ENCODE data around the gene GALNT18. TPM values are rescaled to one million over a fixed set of nuclear protein-coding genes. Genes with fewer than 3 reads are reported as not detected.

The GALNT18 gene
- total RNA-seq, 1 experiment from 2014 or later: 1.7 TPM

DNA sequence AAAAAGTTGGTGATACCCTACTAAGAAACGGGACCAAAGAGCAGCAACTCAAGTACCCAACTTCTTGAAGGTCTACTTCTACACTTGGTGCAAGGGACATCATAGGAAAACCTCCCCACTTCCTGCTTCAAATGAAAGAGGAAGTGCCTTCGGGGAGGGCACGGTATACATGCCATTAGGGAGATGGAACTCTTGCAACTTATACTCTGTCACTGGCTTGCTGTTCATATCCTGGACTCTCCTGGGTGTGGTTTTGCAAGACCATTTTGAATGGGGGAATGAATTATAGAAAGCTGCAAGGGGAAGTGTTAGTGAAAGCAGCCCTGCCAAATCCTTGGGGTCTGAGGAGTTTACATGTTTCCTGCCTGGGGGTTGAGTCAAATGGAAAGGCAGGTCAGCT, 310.6 kb downstream of the GALNT18 start:
- no peaks in the 10 kb centered on the region for H3K27me3 ChIP-seq (ENCODE audit: insufficient read depth, low read length)
- H4K20me1 ChIP-seq (ENCODE audit: control insufficient read depth, insufficient read depth, insufficient read length): no peaks in the 10 kb centered on the region
- no peak overlapping the region for H2AK5ac ChIP-seq (ENCODE audit: insufficient read length, low read length)
- no peak overlapping the region for H3K4me2 ChIP-seq (ENCODE audit: insufficient read depth, insufficient read length, low read length)
- no peaks in the 10 kb centered on the region for H3K23me2 ChIP-seq (ENCODE audit: insufficient read length, low read depth, low read length, poor library complexity, severe bottlenecking)
- peaks cover 6% of the 10 kb centered on the region for H3K27me3 Mint-ChIP-seq (ENCODE audit: low read depth)
- no peak overlapping the region for H2AFZ ChIP-seq (ENCODE audit: low read length)
- no peaks in the 10 kb centered on the region for H3K79me2 ChIP-seq (ENCODE audit: insufficient read depth, low read length)
- no peak overlapping the region for H2BK15ac ChIP-seq (ENCODE audit: low read depth, low read length)
- H2BK5ac ChIP-seq (ENCODE audit: insufficient read length, low read length): no peak overlapping the region
- no peak overlapping the region for H3K4ac ChIP-seq (ENCODE audit: low read depth, low read length)
- no peak overlapping the region for H2BK120ac ChIP-seq (ENCODE audit: low read depth, low read length, poor library complexity, severe bottlenecking)
- no peak overlapping the region for H3K56ac ChIP-seq (ENCODE audit: insufficient read length, low read depth, low read length)
- H3K23ac ChIP-seq (ENCODE audit: insufficient read length, low read depth, low read length): no peak overlapping the region
- no peak overlapping the region for H3K14ac ChIP-seq (ENCODE audit: insufficient read depth, low read length)
- TF ChIP-seq, protein P1, sequence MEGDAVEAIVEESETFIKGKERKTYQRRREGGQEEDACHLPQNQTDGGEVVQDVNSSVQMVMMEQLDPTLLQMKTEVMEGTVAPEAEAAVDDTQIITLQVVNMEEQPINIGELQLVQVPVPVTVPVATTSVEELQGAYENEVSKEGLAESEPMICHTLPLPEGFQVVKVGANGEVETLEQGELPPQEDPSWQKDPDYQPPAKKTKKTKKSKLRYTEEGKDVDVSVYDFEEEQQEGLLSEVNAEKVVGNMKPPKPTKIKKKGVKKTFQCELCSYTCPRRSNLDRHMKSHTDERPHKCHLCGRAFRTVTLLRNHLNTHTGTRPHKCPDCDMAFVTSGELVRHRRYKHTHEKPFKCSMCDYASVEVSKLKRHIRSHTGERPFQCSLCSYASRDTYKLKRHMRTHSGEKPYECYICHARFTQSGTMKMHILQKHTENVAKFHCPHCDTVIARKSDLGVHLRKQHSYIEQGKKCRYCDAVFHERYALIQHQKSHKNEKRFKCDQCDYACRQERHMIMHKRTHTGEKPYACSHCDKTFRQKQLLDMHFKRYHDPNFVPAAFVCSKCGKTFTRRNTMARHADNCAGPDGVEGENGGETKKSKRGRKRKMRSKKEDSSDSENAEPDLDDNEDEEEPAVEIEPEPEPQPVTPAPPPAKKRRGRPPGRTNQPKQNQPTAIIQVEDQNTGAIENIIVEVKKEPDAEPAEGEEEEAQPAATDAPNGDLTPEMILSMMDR (conservative IDR thresholded peaks at IDR 0.05): no peak
- no CpG with 5 or more reads among the region's 3 CpGs for WGBS (ENCODE audit: extremely low coverage, insufficient read length, low lambda C conversion rate)
- H3K4me1 ChIP-seq (ENCODE audit: insufficient read depth, low read length): no peaks in the 10 kb centered on the region
- no peaks in the 10 kb centered on the region for H3K9me3 Mint-ChIP-seq
- no peak overlapping the region for H3K9ac ChIP-seq (ENCODE audit: extremely low read depth, insufficient read length, low read length)
- H3K79me1 ChIP-seq (ENCODE audit: insufficient read depth, low read depth, low read length, poor library complexity, severe bottlenecking): no peaks in the 10 kb centered on the region
- no peak overlapping the region for H4K8ac ChIP-seq (replicated peaks; ENCODE audit: insufficient read length, low read depth, low read length)
- no peak overlapping the region for H2BK12ac ChIP-seq (ENCODE audit: insufficient read length, low read depth, low read length)
- no peak overlapping the region for H3K18ac ChIP-seq (ENCODE audit: insufficient read length, low read depth, low read length)
- peaks cover 4 to 8% of the 10 kb centered on the region in 2 experiments; a peak in 3 of 4 replicates for H3K4me1 Mint-ChIP-seq
- no peak overlapping the region for H3K27ac ChIP-seq (ENCODE audit: insufficient read length, low read depth, low read length)
- no peak overlapping the region for H3K27ac Mint-ChIP-seq
- H2BK20ac ChIP-seq (ENCODE audit: low read depth, low read length, poor library complexity, severe bottlenecking): no peak overlapping the region
- no peak for DNase-seq
- no peak overlapping the region for H4K91ac ChIP-seq (ENCODE audit: insufficient read length, low read depth, low read length)
- H3K4me3 Mint-ChIP-seq: no peak overlapping the region
- no peaks in the 10 kb centered on the region for H3K36me3 Mint-ChIP-seq (ENCODE audit: insufficient read depth in 1 of 3, low read depth in 3 of 3)
- H3K9me3 ChIP-seq (ENCODE audit: control insufficient read depth, low read depth, low read length): no peaks in the 10 kb centered on the region
- H4K5ac ChIP-seq (ENCODE audit: insufficient read length, low read depth, low read length): no peak overlapping the region
- H3T11ph ChIP-seq (ENCODE audit: low read length): no peak overlapping the region
